ENCODE data around the gene IGFL1.

Gene IGFL1

DNA sequence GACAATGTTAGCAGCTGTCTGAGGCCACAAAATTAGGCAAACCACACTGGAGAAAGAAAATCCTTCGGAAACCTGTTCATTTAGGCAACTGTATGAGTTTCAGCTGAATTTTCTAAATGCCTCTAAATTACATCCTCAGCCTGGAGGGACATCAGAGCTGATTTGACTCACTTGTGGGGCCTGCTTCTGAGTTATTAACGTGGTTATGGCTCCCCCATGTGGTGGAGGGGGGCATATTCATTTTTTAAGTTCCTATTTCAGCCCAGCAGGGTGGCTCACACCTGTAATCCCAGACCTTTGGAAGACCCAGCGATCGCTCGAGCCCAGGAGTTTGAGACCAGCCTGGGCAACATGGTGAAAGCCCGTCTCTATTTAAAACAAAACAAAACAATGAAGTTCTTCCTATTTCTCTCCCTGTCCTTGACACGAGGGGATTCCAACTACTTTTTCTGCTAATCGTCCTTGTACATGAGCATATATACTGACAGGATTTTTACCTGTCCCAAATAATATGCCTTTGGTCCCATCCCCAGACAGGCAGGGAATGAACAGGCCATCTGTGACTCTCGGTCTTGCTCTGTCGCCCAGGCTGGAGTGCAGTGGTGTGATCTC lies 35.8 kb downstream of the IGFL1 start:
- peaks cover 4% of the 10 kb centered on the region for H3K27me3 ChIP-seq (ENCODE audit: insufficient read depth, low read length, poor library complexity, severe bottlenecking)
- no peaks in the 10 kb centered on the region for H3F3A ChIP-seq (ENCODE audit: low read depth)
- no peaks in the 10 kb centered on the region for H3K4me1 ChIP-seq (ENCODE audit: insufficient read depth, low read length, poor library complexity, severe bottlenecking)
- no peaks in the 10 kb centered on the region for H3K9me3 ChIP-seq (ENCODE audit: insufficient read depth, low read depth, low read length)
- H3K4me3 ChIP-seq (ENCODE audit: low read length, poor library complexity, severe bottlenecking): no peak overlapping the region
- H2AFZ ChIP-seq (ENCODE audit: low read length): no peak overlapping the region
- H4K20me1 ChIP-seq (ENCODE audit: insufficient read depth, low read length, poor library complexity, severe bottlenecking): no peaks in the 10 kb centered on the region
- TF ChIP-seq, protein P1, sequence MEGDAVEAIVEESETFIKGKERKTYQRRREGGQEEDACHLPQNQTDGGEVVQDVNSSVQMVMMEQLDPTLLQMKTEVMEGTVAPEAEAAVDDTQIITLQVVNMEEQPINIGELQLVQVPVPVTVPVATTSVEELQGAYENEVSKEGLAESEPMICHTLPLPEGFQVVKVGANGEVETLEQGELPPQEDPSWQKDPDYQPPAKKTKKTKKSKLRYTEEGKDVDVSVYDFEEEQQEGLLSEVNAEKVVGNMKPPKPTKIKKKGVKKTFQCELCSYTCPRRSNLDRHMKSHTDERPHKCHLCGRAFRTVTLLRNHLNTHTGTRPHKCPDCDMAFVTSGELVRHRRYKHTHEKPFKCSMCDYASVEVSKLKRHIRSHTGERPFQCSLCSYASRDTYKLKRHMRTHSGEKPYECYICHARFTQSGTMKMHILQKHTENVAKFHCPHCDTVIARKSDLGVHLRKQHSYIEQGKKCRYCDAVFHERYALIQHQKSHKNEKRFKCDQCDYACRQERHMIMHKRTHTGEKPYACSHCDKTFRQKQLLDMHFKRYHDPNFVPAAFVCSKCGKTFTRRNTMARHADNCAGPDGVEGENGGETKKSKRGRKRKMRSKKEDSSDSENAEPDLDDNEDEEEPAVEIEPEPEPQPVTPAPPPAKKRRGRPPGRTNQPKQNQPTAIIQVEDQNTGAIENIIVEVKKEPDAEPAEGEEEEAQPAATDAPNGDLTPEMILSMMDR (conservative IDR thresholded peaks at IDR 0.05; ENCODE audit: low read length): peak; percentile 78
- no peak for TF ChIP-seq EZH2phosphoT487 (IDR thresholded peaks at IDR 0.05; ENCODE audit: borderline replicate concordance)
- no peaks in the 10 kb centered on the region for H3K36me3 ChIP-seq (ENCODE audit: insufficient read depth, low read length)
- no peak overlapping the region for H3K4me2 ChIP-seq (ENCODE audit: low read depth, low read length, poor library complexity, severe bottlenecking)
- no peaks in the 10 kb centered on the region for H3K9me2 ChIP-seq (replicated peaks; ENCODE audit: low read depth, low read length)
- H3K79me2 ChIP-seq (ENCODE audit: insufficient read depth, low read length): no peaks in the 10 kb centered on the region
- no peak overlapping the region for H3K9ac ChIP-seq (ENCODE audit: low read depth, low read length, poor library complexity, severe bottlenecking)

DNA sequence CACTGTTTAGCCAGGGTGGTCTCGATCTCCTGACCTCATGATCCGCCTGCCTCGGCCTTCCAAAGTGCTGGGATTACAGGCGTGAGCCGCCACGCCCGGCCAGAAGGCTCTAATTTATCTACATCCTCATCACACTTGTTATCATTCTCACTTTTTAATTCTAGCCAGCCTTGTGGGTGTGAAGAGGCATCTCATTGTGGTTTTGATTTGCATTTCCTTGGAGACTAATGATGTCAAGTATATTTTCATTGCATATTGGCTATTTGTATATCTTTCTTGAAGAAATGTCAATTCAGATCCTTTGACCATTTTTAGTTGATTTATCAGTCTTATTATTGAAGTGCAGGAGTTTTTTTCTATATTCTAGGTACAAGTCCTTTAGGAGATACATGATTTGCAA lies 39.6 kb downstream of the IGFL1 start:
- H3K27me3 ChIP-seq (ENCODE audit: insufficient read depth, low read length, poor library complexity, severe bottlenecking): no peaks in the 10 kb centered on the region
- TF ChIP-seq, protein P1 (conservative IDR thresholded peaks at IDR 0.05; ENCODE audit: low read length): no peak
- no peak for TF ChIP-seq EZH2phosphoT487 (IDR thresholded peaks at IDR 0.05; ENCODE audit: borderline replicate concordance)
- H3K9me3 ChIP-seq (ENCODE audit: insufficient read depth, low read depth, low read length): no peaks in the 10 kb centered on the region

DNA sequence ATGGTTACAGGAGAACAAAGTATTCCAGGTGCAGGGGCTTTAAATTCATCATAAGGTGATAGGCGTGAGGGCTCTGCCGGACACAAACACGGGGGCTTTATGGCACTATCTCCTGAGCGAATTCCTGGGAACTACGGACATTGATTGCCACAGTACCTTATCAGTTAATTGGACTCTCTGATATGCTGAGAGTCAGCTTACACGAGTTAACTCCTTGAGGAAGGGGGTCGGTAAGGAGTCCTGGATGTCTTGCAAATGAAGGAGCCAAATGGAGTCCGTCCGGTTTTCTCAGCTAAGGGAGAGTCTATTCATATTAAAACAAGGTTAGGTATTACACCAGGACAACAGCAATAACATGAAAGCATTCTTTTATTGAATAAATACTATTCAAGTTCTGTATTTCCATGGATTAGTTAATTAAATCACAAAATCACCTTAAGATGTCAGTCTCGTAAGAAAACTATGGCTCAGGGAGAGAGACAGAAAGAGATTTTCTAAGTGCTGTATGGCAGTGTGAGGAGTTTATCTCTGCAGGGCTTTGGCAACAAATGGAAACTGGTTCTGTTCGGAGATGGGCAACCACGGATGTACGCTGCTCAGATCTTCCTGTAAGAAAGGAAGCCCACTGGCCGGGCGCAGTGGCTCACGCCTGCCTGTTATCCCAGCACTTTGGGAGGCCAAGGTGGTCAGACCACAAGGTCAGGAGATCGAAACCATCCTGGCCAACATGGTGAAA lies 41.1 kb downstream of the IGFL1 start:
- Histone ChIP-seq H3K27me3 (ENCODE audit: insufficient read depth, low read length, poor library complexity, severe bottlenecking) (no peaks in the 10 kb centered on the region), H3K4me3 (ENCODE audit: low read length, poor library complexity, severe bottlenecking) (no peak overlapping the region), H3K79me2 (ENCODE audit: insufficient read depth, low read length) (no peaks in the 10 kb centered on the region), H2AFZ (ENCODE audit: low read length) (no peak overlapping the region), H4K20me1 (ENCODE audit: insufficient read depth, low read length, poor library complexity, severe bottlenecking) (no peaks in the 10 kb centered on the region), H3K4me1 (ENCODE audit: insufficient read depth, low read length, poor library complexity, severe bottlenecking) (no peaks in the 10 kb centered on the region), H3K9ac (ENCODE audit: low read depth, low read length, poor library complexity, severe bottlenecking) (no peak overlapping the region), H3K36me3 (ENCODE audit: insufficient read depth, low read length) (no peaks in the 10 kb centered on the region), H3K9me3 (ENCODE audit: insufficient read depth, low read depth, low read length) (no peaks in the 10 kb centered on the region), H3F3A (ENCODE audit: low read depth) (no peaks in the 10 kb centered on the region), H3K4me2 (ENCODE audit: low read depth, low read length, poor library complexity, severe bottlenecking) (no peak overlapping the region), H3K9me2 (replicated peaks; ENCODE audit: low read depth, low read length) (no peaks in the 10 kb centered on the region)
- TF ChIP-seq, protein P1 (conservative IDR thresholded peaks at IDR 0.05; ENCODE audit: low read length): no peak
- no peak for TF ChIP-seq EZH2phosphoT487 (IDR thresholded peaks at IDR 0.05; ENCODE audit: borderline replicate concordance)

More for the DNA sequence above, 39.6 kb downstream of the IGFL1 start:
- Histone ChIP-seq H3K9ac (ENCODE audit: low read depth, low read length, poor library complexity, severe bottlenecking) (no peak overlapping the region), H4K20me1 (ENCODE audit: insufficient read depth, low read length, poor library complexity, severe bottlenecking) (no peaks in the 10 kb centered on the region), H3K9me2 (replicated peaks; ENCODE audit: low read depth, low read length) (no peaks in the 10 kb centered on the region), H2AFZ (ENCODE audit: low read length) (no peak overlapping the region), H3K4me1 (ENCODE audit: insufficient read depth, low read length, poor library complexity, severe bottlenecking) (no peaks in the 10 kb centered on the region), H3K4me3 (ENCODE audit: low read length, poor library complexity, severe bottlenecking) (no peak overlapping the region), H3K4me2 (ENCODE audit: low read depth, low read length, poor library complexity, severe bottlenecking) (no peak overlapping the region), H3F3A (ENCODE audit: low read depth) (no peaks in the 10 kb centered on the region), H3K36me3 (ENCODE audit: insufficient read depth, low read length) (no peaks in the 10 kb centered on the region), H3K79me2 (ENCODE audit: insufficient read depth, low read length) (no peaks in the 10 kb centered on the region)
